A549 treated with DMSO at 1 μM for 4 hours (cell line): ENCODE data around the gene ARMH2. TPM values are rescaled to one million over a fixed set of nuclear protein-coding genes. Genes with fewer than 3 reads are reported as not detected.

Experiments used
- total RNA-seq: library from RNA; stranded (reverse); fragments of 200-300 nt; extraction: Qiagen RNA extraction; gene quantifications from 5 replicates; pipeline ENCODE4 v1.2.3, GENCODE V29; 2022; ENCODE audit warnings: low read depth

Gene ARMH2
- total RNA-seq: not detected in 5 replicates

DNA sequence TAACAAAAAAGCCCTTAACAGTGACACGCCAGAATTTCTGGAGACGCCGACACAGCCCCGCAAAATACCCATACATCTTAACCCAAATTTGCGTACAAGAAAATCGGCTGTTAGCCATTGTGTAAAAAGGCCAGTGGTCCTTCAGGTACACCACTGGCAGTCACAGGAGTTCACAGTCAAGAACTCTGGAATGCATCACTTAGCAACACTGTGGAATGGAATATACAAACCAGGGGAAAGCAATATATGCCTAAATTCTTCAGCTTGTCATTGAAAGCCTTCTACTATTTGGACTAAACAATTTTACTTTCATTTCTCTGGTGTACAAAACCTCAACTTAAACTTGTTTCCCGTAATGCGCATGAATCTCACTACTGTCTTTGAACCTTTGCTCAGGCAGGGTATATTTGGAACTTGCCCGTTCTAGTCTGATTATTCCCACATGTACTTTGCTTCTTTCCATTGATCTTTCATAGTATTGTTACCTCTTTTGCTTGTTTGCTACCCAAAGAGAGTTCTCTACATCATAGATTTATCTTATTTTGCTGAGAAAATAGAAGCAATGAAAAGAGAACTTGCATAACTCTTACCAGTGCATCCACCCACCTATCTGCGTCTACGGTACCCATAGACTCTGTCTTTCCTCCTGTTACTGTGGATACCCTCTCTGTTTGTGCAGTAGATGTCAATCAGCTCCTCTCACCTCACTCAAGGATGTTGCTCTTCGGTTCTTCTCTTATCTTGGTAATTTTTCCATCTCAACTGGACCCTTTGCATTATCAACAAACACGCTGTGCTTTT is at the start of gene ARMH2:
Gene ARMH2 (minus strand): TSS at position 178 of the 801 bp plus-strand sequence. CDS start 60 bp downstream, at position 118.

DNA sequence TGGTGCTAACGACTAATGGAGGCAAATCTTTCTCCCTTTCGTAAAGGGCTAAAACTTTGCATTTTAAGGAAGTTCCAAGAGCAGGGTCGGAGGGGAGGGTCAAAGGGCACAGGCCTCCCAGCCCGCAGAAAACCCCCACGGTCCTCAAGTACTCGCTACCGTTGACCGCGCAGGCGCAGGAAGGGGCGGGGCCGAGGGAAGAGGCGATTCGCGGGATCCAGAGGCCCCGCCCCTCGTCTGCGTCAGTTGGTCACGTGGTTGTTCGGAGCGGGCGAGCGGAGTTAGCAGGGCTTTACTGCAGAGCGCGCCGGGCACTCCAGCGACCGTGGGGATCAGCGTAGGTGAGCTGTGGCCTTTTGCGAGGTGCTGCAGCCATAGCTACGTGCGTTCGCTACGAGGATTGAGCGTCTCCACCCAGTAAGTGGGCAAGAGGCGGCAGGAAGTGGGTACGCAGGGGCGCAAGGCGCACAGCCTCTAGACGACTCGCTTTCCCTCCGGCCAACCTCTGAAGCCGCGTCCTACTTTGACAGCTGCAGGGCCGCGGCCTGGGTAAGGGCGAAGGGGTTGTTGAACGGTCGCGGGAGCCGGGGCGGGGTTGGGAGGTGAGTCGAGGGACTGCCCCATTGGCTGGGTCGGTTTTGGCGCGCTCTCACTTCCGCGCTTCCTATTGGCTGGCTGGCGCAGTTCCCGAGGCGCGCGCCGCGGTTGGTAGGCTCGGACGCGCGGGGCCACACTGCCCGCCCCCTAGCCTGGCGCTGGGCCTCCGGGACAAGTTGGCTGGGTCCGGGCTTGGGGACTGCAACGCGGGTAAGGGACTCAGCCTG is 23.8 kb downstream of the ARMH2 start, which contains the start of gene GMNN:
Gene GMNN (plus strand): TSS at position 242 of the 824 bp plus-strand sequence. CDS start 2,310 bp downstream, outside the sequence.

Other genes starting within 250 kb of the ARMH2 start
- gene KIAA0319, start 152.7 kb downstream of the ARMH2 start, total RNA-seq: 2.9 to 3.5 TPM (median 3.2 TPM) in 5 replicates
- 44.1 to 51.3 TPM (median 47.3 TPM) in 5 replicates for gene TDP2, start 132.0 kb downstream of the ARMH2 start, total RNA-seq
- gene ACOT13, start 131.8 kb downstream of the ARMH2 start, total RNA-seq: 19.0 to 30.1 TPM (median 26.7 TPM) in 5 replicates
- gene C6orf62, start 79.8 kb downstream of the ARMH2 start, total RNA-seq: 54.0 to 62.4 TPM (median 56.7 TPM) in 5 replicates
- gene GMNN, start 24.0 kb downstream of the ARMH2 start, total RNA-seq: 52.8 to 59.8 TPM (median 56.4 TPM) in 5 replicates
- not detected in 5 replicates for gene RIPOR2, start 137.0 kb upstream of the ARMH2 start, total RNA-seq